ENCODE results near the gene F8.

F8 gene

GRCh38 chrX:154809939-154810665 is 212.4 kb downstream of the F8 start:
- TF ChIP-seq POLR2AphosphoS5 (IDR thresholded peaks at IDR 0.05; ENCODE audit: low read depth, low read length) (no peak), REST (IDR thresholded peaks at IDR 0.05; ENCODE audit: insufficient read depth in 1 of 2, low read depth in 2 of 2, low read length in 2 of 2) (no peak), FOXP2 (optimal IDR thresholded peaks at IDR 0.05; ENCODE audit: borderline replicate concordance, extremely low read depth, extremely low read length, insufficient read depth) (no peak), TAF1 (IDR thresholded peaks at IDR 0.05; ENCODE audit: borderline replicate concordance, insufficient read depth, low read length) (no peak), SIN3A (IDR thresholded peaks at IDR 0.05; ENCODE audit: borderline replicate concordance, insufficient read depth, low read length) (no peak)

GRCh38 chrX:154806837-154807501 is 215.6 kb downstream of the F8 start:
- no peak for TF ChIP-seq REST (IDR thresholded peaks at IDR 0.05; ENCODE audit: insufficient read depth in 1 of 2, low read depth in 2 of 2, low read length in 2 of 2)
- TF ChIP-seq POLR2AphosphoS5 (IDR thresholded peaks at IDR 0.05; ENCODE audit: low read depth, low read length): no peak
- TF ChIP-seq TAF1 (IDR thresholded peaks at IDR 0.05; ENCODE audit: borderline replicate concordance, insufficient read depth, low read length): no peak
- TF ChIP-seq FOXP2 (optimal IDR thresholded peaks at IDR 0.05; ENCODE audit: borderline replicate concordance, extremely low read depth, extremely low read length, insufficient read depth): no peak
- no peak for TF ChIP-seq SIN3A (IDR thresholded peaks at IDR 0.05; ENCODE audit: borderline replicate concordance, insufficient read depth, low read length)

- TF ChIP-seq TAF1 (IDR thresholded peaks at IDR 0.05; ENCODE audit: borderline replicate concordance, insufficient read depth, low read length) (no peak), REST (IDR thresholded peaks at IDR 0.05; ENCODE audit: insufficient read depth in 1 of 2, low read depth in 2 of 2, low read length in 2 of 2) (no peak), SIN3A (IDR thresholded peaks at IDR 0.05; ENCODE audit: borderline replicate concordance, insufficient read depth, low read length) (no peak), FOXP2 (optimal IDR thresholded peaks at IDR 0.05; ENCODE audit: borderline replicate concordance, extremely low read depth, extremely low read length, insufficient read depth) (no peak), POLR2AphosphoS5 (IDR thresholded peaks at IDR 0.05; ENCODE audit: low read depth, low read length) (no peak)
Observed at GRCh38 chrX:154805696-154806091, 216.8 kb downstream of the F8 start.

- TF ChIP-seq FOXP2 (optimal IDR thresholded peaks at IDR 0.05; ENCODE audit: borderline replicate concordance, extremely low read depth, extremely low read length, insufficient read depth) (no peak), SIN3A (IDR thresholded peaks at IDR 0.05; ENCODE audit: borderline replicate concordance, insufficient read depth, low read length) (no peak)
Observed at GRCh38 chrX:154804957-154805695, 217.4 kb downstream of the F8 start, which contains the start of gene MPP1. TSS of gene MPP1 (minus strand) at chrX:154805485. CDS start at chrX:154805373, 112 bp downstream.

GRCh38 chrX:154804261-154804956 is 218.1 kb downstream of the F8 start:
- no peak for TF ChIP-seq POLR2AphosphoS5 (IDR thresholded peaks at IDR 0.05; ENCODE audit: low read depth, low read length)
- TF ChIP-seq TAF1 (IDR thresholded peaks at IDR 0.05; ENCODE audit: borderline replicate concordance, insufficient read depth, low read length): no peak
- TF ChIP-seq REST (IDR thresholded peaks at IDR 0.05; ENCODE audit: insufficient read depth in 1 of 2, low read depth in 2 of 2, low read length in 2 of 2): no peak
- TF ChIP-seq SIN3A (IDR thresholded peaks at IDR 0.05; ENCODE audit: borderline replicate concordance, insufficient read depth, low read length): no peak
- no peak for TF ChIP-seq FOXP2 (optimal IDR thresholded peaks at IDR 0.05; ENCODE audit: borderline replicate concordance, extremely low read depth, extremely low read length, insufficient read depth)
